GM19099 (cell line): ENCODE results near the gene HTR3B.

Experiments
- POLR2A ChIP-seq: IDR thresholded peaks from 3 replicates; pipeline ENCODE4 v1.6.1; 2011; ENCODE audit warnings: low read depth; ENCODE audit not compliant: insufficient read length; ENCODE audit errors: extremely low read depth

HTR3B gene

DNA sequence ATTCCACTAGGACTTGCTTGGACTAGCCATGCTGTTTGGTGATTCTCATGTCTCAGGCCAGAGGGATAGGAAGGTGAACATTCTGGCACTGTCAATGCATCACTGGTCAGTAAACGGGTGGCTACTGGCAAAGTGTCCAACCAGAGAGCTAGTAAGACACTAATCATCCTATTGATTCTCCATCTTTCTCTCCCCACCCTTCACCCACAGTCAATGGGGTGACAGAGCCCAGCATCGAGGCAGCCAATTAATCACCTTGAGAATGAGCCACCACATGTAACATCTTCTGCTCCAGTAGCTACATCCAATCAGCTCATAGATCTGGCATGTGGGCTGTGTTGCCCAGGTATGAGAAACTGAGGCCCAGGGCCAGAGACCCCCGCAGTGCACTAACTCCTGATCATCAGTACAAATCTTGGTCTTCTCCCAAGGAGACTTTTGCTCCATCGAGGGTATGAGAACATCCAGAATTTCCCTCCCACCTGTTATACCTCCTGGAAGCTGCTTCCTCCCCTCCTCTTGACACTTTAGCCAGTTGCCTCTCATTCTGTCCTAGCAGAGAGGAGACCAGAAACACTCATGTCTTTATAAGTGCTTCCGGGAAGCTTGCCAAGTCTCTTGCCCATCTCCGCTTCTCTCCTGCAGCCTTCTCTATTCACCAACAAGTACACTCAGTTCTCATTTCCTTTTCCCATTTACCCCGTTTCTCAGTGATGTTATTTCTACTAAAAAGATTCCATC lies 87.3 kb downstream of the HTR3B start:
- TF ChIP-seq POLR2A = no peak

DNA sequence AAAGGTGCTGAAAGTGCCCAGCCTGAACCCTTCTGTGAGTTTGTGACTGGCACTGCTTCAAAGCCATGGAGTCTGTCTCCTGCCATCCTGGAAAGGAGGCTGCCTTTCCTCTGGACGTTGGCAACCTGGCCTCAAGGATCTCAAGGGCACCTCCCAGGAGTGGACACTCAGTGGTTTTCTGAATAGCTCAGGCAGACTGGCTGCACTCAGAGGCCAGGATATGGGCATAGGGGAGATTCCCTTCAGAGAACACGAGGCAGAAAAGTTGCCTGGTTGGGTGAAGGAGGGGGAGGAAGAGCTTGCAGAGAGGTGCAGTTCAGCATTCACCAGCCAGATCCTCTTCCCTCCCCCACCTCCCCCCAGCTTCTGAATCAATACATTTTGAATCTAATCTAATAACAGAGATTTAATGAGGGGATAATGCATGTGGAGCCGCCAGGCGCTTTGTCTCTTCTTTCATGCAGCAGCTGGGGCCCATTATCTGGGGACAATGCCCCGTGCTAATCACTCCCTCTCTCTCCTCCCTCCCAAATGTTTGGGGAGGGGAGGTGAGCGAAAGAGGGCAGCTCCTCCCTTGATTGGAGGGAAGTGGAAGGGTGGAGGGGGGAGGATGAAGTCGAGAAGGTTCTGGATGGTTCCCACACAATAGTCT lies 88.0 kb downstream of the HTR3B start:
- no peak for TF ChIP-seq POLR2A

DNA sequence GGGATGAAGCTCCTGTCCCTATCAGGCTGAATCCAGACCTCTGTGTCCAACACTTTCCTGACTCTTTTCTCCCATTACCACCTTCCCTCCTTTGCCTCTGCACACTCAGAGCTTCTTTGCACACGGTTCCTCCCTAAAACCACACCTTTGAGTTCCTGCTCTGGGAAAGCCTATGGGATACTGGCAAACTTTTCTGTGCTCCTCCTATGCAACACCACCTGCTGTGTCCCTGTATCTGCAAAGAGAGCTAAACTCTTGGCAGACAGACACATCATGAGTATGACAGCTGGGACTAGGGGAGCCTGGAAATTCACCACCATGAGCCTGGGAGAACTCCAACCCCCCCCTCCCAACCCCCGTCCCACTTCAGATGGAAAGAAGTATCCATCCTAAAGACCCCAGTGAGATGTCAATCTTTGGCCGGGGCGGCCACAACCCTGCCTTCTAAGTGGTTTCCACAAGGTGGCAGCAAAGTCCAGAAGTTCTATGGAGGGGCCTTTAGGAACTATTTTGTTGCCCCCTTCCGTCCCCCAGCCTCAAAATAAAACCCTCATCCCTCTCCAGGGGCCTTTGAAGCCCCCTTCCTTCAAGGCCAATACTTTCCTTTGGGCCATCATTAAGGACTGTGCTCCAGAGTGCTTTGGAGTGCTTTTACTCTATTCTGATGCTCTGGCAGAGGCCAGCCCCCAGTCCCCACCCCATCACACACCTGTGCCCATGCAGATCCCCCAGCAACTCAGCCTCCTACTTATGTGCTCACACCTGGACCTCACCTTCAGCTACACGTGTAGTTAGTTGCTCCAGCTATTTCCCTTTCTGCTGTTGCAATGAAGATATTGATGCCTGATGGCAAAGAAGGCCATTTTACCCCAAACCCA lies 89.7 kb downstream of the HTR3B start:
- TF ChIP-seq POLR2A = no peak
